ENCODE results near the gene TUBB6. TPM values are rescaled to one million over a fixed set of nuclear protein-coding genes. Genes with fewer than 3 reads are reported as not detected.

The TUBB6 gene
- 58.9 TPM for polyA plus RNA-seq (ENCODE audit: insufficient read length)
- long read RNA-seq, donor 1, transcript TUBB6-213 (4 exons, 1,017 nt) = minor isoform, 7 of 105 reads
- long read RNA-seq, donor 1, transcript TUBB6-201 (4 exons, 2,064 nt) = major isoform, 35 of 105 reads
- long read RNA-seq, donor 1, partial matches to known transcripts = 41 of 105 reads
- long read RNA-seq, donor 1, other reads (novel, unspliced or antisense) = 19 of 105 reads
- long read RNA-seq, donor 2, transcript TUBB6-201 (4 exons, 2,064 nt) = major isoform, 16 of 29 reads
- long read RNA-seq, donor 2, transcript TUBB6-213 (4 exons, 1,017 nt) = minor isoform, 9 of 29 reads
- long read RNA-seq, donor 2, partial matches to known transcripts = 0 of 29 reads
- long read RNA-seq, donor 2, other reads (novel, unspliced or antisense) = 0 of 29 reads
- long read RNA-seq, donor 3, transcript TUBB6-213 (4 exons, 1,017 nt) = minor isoform, 7 of 82 reads
- long read RNA-seq, donor 3, transcript TUBB6-201 (4 exons, 2,064 nt) = major isoform, 17 of 82 reads
- long read RNA-seq, donor 3, partial matches to known transcripts = 50 of 82 reads
- long read RNA-seq, donor 3, other reads (novel, unspliced or antisense) = 6 of 82 reads
- long read RNA-seq, donor 4, partial matches to known transcripts = 0 of 2 reads
- long read RNA-seq, donor 4, other reads (novel, unspliced or antisense) = 0 of 2 reads
- long read RNA-seq, donor 5, transcript TUBB6-201 (4 exons, 2,064 nt) = major isoform, 30 of 46 reads
- long read RNA-seq, donor 5, transcript TUBB6-213 (4 exons, 1,017 nt) = minor isoform, 12 of 46 reads
- long read RNA-seq, donor 5, partial matches to known transcripts = 0 of 46 reads
- long read RNA-seq, donor 5, other reads (novel, unspliced or antisense) = 0 of 46 reads
- long read RNA-seq, donor 6, transcript TUBB6-213 (4 exons, 1,017 nt) = minor isoform, 15 of 88 reads
- long read RNA-seq, donor 6, transcript TUBB6-201 (4 exons, 2,064 nt) = major isoform, 31 of 88 reads
- long read RNA-seq, donor 6, partial matches to known transcripts = 26 of 88 reads
- long read RNA-seq, donor 6, other reads (novel, unspliced or antisense) = 10 of 88 reads
- long read RNA-seq, donor 7, transcript TUBB6-213 (4 exons, 1,017 nt) = minor isoform, 10 of 132 reads
- long read RNA-seq, donor 7, transcript TUBB6-201 (4 exons, 2,064 nt) = major isoform, 26 of 132 reads
- long read RNA-seq, donor 7, partial matches to known transcripts = 81 of 132 reads
- long read RNA-seq, donor 7, other reads (novel, unspliced or antisense) = 11 of 132 reads
- long read RNA-seq, donor 8, partial matches to known transcripts = 0 of 8 reads
- long read RNA-seq, donor 8, other reads (novel, unspliced or antisense) = 0 of 8 reads

- DNase-seq = peak; percentile 63
Measured at GRCh38 chr18:12307701-12308385, at the start of gene TUBB6. TSS of gene TUBB6 (plus strand) at chr18:12308241. CDS start at chr18:12308293, 52 bp downstream.

- DNase-seq = peak; percentile 50
Measured at GRCh38 chr18:12258719-12259705, 49.0 kb upstream of the TUBB6 start.

DNA sequence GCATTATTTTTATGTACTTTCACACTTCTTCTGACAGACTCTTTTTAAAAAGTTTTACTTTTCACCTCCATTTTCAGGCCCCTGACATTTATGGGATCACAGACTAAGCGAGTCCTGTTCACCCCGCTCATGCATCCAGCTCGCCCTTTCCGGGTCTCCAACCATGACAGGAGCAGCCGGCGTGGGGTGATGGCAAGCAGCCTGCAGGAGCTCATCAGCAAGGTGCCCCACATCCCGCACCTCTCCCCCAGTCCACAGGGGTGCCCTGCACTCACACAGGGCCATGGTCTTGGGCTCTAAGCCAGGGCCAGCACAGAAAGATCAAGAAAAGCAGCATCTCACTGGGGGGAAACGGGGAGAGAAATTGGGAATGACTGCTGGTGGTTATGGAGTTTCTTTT is 45.3 kb upstream of the TUBB6 start:
- no peak for DNase-seq

DNA sequence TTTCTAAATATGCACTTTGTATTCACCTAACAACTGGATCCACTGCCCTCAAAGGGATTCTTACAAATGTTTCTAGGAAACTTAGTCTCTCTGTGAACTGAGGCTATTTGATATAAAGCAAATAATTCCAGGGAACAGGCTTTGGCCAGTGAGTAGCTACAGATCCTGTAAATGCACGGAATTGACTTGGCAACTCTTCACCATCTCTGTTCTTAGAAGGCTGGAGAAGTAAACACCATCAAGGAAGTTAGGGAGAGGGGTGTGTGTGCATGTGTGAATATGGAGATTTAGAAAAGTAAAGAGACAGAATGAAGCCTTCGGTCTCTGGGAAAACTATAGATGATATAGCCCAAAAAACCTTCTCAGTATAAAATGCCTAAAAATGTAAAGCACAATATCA is 43.2 kb upstream of the TUBB6 start:
- no peak for DNase-seq

- DNase-seq = peak; percentile 91
Measured at GRCh38 chr18:12271376-12272235, 36.4 kb upstream of the TUBB6 start.

DNA sequence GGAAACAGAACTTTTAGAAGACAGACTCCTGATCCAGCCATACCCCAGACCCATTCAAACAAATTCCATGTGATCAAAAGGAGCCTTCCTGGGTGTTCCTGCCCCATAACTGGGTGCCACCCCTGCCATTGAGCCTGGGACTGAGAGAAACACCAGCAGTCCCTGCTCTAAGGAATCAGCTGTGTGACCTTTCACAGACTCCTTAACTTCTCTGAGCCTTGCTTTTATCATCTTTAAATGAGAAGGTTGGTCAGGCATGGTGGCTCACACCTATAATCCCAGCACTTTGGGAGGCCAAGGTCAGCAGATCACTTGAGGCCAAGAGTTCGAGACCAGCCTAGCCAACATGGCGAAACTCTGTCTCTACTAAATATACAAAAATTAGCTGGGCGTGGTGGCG is 33.2 kb upstream of the TUBB6 start:
- DNase-seq = no peak

DNA sequence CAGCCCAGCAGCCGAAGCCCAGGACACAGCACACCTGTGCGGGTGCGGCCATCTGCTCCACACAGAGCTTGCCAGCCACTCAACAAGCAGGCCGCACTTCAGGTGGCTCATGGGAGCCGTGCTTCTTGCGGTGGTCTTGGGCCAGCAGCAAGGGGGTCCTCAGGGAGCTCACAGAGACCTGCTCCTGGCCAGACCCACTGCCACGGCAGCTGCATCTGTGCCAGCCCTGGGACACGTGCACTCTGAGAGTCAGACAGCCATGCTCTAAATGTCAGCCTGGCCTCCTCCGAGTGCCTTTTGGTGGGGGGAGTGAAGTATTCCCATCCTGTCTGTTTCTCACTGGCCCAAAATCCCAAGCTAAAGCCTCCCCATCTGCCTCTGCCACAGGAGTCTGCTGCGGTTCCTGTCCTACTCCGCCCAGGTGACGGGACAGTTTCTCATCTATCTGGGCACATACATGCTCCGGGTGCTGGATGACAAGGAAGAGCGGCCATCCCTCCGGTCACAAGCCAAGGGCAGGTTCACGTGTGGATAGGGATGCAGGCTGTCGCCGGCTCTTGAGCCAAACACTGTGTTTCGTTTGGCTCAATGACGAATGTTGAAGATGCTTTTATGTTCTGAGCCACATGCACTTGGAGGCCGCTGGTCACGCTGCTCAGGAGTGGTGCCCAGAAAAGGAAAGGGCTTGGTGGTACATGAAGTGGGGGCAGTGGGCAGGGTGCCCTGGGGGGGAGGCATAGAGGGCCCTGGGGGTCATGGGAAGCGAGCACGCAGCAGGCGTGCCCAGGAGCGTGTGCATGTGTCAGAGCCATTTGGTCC is 31.1 kb upstream of the TUBB6 start:
- no peak for DNase-seq

DNA sequence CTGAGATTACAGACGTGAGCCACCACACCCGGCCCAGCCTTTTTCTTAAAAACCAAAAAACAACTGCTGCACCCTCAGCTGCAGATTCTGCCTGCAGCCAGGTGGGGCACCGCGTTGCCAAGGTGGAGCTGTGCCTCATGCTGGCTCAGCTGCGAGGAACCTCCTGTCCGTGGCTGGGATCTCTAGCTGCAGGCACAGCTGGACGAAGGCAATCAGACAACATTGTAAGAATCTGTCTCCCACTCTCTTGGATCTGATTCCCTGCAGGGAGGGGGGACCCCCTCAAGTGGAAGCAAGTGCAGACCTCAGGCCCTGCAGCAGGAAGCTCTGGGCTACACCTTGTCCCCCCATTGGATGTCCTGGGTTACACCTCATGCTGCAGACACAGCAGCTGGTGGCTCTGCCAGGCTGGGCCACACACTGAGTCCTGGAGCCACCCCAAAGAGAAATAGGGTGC is 29.8 kb upstream of the TUBB6 start:
- no peak for DNase-seq

DNA sequence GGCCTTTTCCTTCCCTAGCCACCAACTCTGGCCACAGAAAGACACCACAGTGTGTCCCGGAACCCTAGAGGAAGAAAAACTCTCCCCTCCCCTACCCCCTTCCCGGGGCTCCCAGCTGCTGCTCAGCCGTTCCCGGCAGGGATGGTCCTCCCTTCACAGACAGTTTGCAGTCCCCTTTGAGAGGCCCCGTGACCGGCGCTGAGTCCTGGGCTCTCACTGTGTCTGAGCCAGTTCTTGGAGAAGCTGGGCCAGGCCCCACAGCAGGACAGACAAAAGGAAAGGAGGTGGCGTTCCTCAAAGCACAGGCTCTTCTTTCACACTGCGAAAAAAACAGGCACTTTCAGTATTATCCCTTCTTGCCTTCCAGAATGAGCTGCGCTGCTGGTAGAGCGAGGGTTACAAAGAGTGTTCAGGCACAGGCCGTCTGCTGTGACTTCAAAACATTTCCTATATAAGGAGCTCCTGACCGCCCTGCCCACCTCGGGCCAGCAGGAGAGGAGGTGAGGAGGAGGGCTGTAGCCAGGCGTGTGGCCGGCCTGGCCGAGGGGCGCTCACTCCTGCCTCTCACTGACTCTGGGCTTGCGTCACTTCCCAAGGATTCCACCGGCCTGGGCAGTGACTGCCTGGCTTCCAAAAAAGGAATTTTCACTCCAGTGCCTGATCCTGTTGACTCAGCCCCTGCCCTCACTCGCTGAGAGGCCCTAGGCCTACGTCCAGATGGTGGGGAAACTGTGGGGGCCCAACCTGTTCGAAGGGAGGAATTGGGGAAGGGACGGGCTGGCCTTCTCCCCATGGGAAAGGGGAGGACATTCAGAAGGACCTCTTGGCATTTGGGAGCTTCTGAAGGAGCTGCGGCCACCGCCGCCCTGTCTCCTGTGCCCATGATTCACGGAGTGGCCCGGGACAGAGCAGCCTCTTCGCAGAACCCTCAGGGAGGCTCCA is 29.0 kb upstream of the TUBB6 start:
- DNase-seq = peak; percentile 77

- DNase-seq = no peak
Measured at GRCh38 chr18:12279781-12280531, 28.1 kb upstream of the TUBB6 start.

GRCh38 chr18:12281861-12282260 is 26.2 kb upstream of the TUBB6 start:
- no peak for DNase-seq

DNA sequence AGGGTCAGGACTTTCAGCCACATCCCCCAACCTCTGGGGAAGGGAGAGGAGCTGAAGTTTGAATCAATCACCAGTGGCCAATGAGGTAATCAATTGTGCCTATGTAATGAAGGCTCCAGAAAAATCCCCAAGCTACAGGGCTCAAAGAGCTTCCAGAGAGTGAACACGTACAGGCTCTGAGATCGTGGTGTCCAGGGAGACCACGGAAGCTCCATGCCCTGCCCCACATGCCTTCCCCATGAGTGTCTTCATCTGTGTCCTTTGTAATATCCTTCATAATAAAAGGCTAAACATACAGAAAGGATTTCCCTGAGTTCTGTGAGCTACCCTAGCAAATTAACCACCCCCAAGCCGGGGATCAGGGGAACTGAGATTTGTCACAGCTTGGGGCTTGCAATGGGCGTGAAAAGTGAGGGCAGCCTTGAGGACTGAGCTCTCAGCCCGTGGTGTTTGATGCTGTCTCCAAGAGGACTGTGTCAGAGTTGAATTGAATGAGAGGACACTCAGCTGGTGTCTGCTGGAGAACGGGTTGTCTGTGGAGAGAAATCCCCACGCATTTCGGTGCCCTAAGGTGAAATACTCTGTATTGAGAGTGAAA is 25.5 kb upstream of the TUBB6 start:
- DNase-seq = no peak

GRCh38 chr18:12283256-12283655 is 24.8 kb upstream of the TUBB6 start:
- DNase-seq = no peak

- DNase-seq = no peak
Measured at GRCh38 chr18:12283666-12284065, 24.4 kb upstream of the TUBB6 start.

- no peak for DNase-seq
Measured at GRCh38 chr18:12287131-12287681, 20.8 kb upstream of the TUBB6 start.

All from left kidney (tissue), 8 donors.